Keratinocyte (primary cell): ENCODE results near the gene ATP2B1.

ENCODE experiments used
- EZH2 ChIP-seq: IDR thresholded peaks from one replicate; pipeline ENCODE4 v1.6.1; 2012; ENCODE audit warnings: inconsistent platforms, mild to moderate bottlenecking, low read length, moderate library complexity
- TF ChIP-seq, protein P1 (sequence below), 3 experiments: IDR thresholded peaks in 1 of 3; conservative IDR thresholded peaks in 1 of 3; optimal IDR thresholded peaks in 1 of 3; 2 replicates in 2 of 3; 3 replicates in 1 of 3; pipeline versions ENCODE3 to v1.5.1; 2011; ENCODE audit warnings: low read length in 3 of 3, mild to moderate bottlenecking in 3 of 3, moderate library complexity in 2 of 3, control low read depth in 1 of 3, inconsistent platforms in 1 of 3; ENCODE audit not compliant: insufficient read depth in 2 of 3; ENCODE audit errors: extremely low read depth in 1 of 3

DNA sequence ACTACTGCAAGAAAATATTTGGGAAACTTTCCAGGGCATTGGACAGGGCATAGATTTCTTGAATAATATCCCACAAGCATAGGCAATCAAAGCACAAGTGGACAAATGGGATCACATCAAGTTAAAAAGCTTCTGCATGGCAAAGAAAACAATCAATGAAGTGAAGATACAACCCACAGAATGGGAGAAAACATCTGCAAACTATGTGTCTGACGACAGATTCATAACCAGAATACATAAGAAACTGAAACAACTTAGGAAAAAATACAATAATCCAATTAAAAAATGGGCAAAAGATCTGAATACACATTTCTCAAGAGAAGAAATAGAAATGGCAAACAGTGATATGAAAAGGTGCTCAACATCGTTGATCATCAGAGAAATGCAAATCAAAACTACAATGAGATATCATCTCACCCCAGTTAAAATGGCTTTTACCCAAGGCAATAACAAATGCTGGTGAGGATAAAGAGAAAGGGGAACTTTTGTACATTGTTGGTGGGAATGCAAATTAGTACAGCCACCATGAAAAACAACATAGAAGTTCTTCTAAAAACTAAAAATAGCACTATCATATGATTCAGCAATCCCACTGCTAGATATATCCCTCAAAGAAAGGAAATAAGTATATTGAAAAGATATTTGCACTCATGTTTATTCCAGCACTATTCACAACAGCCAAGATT is 33.8 kb upstream of the ATP2B1 start:
- no peak for TF ChIP-seq EZH2
- TF ChIP-seq, protein P1, sequence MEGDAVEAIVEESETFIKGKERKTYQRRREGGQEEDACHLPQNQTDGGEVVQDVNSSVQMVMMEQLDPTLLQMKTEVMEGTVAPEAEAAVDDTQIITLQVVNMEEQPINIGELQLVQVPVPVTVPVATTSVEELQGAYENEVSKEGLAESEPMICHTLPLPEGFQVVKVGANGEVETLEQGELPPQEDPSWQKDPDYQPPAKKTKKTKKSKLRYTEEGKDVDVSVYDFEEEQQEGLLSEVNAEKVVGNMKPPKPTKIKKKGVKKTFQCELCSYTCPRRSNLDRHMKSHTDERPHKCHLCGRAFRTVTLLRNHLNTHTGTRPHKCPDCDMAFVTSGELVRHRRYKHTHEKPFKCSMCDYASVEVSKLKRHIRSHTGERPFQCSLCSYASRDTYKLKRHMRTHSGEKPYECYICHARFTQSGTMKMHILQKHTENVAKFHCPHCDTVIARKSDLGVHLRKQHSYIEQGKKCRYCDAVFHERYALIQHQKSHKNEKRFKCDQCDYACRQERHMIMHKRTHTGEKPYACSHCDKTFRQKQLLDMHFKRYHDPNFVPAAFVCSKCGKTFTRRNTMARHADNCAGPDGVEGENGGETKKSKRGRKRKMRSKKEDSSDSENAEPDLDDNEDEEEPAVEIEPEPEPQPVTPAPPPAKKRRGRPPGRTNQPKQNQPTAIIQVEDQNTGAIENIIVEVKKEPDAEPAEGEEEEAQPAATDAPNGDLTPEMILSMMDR (optimal IDR thresholded peaks at IDR 0.05 in 1 of 3, IDR thresholded peaks at IDR 0.05 in 1 of 3, conservative IDR thresholded peaks at IDR 0.05 in 1 of 3; ENCODE audit: extremely low read depth in 1 of 3, insufficient read depth in 2 of 3, low read length in 3 of 3), result no peak
